Stimulated activated CD4-positive, alpha-beta T cell treated with anti-CD3 and anti-CD28 coated beads, Interleukin-1b, Interleukin-23, amount 100 ng/mL, for 48 hours (primary cell): ENCODE results near the gene LRMDA.

ENCODE experiments used
- DNase-seq: peaks from one replicate; pipeline ENCODE4 v3.0.0-alpha.2; 2020

LRMDA gene

DNA sequence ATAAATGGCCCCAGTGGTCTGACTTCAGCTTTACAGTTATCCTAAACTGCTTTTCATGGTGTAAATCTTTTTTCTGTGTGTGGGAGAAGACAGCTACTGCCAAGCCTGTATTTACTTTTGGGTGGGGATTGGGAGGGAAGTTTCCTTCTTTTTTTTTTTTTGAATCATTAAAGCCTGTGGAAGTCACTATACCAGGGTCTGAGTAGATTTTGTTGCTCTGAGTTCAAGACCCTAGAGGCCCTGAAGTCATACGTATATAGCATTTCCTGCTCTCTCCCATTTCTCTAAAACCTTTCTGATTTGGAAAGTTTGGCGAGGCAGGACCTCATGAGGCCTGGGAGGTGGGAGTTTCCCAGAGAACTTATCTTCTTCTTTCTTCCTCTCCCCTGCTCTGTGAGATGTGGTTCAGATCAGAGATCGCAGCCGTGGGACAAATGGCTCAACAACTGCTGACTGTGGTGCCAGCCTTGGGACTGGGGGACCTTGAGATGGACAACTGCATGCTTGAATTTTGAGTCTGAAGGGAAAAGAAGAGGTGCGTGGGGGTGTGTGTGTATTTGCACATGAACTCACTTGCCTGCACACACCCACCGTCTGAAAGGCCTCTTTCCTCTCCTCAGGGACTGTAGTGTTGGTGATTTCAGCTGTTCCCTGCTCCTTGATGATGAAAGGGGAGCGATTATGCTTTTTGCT is 18.1 kb downstream of the LRMDA start:
- DNase-seq, result no peak

DNA sequence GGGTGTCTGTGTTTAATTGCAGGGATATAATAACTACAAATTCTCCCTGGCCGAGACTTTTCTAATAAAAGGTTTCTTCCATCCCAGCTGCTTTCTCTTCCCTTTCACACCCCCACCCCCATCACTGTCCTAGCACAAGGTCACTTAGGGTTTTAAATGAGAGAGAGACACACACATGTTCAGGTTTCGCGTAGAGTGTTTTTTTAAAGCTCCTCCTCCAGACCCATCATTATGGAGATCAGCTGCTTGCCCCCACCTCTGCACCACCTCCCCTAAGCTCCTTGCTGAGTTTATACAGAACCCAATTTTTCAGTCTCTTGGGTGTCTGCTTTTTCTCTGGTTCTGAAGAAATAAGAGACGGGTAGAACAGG is 18.6 kb downstream of the LRMDA start:
- DNase-seq, result no peak

DNA sequence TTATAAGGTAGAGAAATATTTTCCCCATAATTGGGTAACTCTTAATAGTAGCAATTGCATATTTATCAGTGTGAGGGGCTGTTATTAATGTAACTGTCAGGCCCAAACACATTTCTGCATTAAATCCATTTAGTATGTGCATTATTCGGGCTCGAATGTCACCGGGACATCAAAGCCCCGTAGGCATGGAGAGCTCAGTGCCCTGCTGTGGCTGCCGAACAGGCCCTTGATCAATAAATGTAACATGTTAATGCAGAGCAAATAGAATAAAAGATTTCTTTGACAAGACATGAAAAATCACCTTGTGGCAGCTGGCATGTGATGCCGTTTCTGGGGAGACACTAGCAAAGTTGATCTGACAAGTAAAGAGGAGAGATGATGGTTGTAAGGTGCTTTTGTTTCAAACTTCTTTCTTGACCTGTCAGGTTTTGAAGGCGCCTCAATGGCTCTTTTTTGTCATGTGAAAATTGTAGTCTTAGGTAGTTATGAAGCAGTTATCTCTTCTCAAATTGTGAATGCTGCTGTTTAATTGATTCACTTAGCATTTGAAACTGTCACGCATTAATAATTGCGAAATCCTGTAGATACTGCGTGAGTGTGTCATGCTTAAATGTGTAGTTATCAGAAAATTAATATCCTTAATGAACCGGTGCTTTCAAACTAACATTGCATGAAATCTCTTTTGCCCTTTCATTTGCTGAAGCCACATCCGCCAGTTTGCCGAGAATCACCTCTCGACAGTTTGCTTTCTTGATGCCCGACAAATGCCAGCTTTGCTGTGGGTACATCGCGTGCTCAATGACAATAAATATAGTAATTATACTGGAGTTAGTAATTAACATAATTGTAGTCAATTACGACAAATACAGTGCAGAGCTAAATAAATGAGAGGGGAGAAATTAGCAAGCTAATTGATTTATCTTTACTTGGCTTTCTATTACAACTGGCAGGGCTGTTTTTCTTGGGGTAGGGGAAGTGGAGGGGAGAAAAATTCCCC is 19.5 kb downstream of the LRMDA start:
- no peak for DNase-seq

DNA sequence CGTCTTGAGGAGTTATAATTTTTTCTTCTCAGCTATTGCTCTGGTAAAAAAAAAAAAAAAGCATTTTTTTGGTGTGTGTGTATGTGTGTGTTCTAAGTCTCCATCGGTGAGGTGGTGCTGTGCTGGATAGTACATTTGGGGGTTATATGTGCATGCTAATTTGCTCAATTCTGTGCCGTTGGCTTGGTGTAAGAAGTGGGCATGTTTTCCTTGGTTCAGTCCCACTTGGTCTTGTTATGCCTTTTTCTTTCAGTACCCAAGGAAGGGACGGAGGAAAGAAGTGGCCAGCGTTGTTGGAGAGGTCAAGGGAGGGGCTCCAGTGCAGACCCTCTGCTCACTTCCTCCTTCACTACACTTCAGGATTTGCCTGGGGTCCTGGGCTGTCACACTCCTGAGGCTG is 20.4 kb downstream of the LRMDA start:
- DNase-seq, result no peak

DNA sequence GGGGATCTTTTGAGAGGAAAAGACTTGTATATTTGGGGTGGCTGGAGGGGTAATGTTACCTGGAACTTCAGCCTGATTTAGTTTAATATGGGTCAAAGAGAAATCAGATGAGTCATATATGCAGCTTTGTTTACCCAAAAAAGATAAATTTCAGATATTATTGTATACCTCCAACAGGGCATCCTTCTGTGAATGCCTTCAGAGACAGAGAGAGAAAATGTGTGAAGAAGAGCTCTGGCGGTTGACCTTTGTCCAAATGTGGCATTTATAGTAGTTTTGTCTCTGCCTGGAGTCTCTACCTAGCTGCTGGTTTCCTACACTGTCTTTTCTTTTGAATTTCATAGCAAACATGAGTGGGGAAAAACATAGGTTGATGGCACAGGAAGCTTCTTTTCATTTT is 21.6 kb downstream of the LRMDA start:
- DNase-seq, result no peak

DNA sequence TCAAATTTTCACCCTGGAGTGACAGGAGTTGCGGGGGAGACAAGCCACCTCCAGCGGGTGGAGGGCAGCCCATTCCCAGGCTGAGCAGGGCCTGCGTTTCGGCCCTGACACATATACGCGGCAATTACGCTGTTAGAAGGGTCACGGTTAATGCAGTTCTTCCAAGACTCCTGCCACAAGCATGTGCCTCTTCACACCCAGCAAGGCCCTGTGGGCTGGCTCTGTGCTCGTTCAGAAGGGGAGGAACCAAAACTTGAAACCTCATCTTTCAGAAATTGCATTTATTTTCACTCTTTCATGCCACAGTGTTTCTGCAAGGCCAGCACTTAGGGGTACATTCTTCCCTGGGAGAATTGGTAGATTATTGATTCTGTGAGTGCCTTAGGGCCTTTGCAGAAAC is 24.7 kb downstream of the LRMDA start:
- DNase-seq, result no peak

DNA sequence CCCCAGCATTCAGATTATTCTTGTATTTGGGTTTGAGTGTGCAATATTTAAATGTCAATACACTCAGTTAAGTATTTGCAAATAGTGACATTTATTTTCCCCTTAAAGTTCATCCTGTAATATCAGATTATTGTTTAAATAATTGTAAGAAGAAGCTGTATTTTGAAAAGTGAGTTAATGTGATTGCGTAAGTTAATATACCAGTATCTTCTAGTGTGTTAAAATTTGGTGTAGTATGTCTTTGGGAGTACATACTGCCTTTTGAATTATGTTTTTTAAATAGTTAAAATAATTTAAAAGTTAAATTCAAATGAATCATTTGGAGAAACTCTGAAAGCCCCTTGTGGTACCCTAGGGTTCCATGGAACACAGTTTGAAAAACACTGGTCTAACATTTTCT is 28.6 kb downstream of the LRMDA start:
- no peak for DNase-seq

DNA sequence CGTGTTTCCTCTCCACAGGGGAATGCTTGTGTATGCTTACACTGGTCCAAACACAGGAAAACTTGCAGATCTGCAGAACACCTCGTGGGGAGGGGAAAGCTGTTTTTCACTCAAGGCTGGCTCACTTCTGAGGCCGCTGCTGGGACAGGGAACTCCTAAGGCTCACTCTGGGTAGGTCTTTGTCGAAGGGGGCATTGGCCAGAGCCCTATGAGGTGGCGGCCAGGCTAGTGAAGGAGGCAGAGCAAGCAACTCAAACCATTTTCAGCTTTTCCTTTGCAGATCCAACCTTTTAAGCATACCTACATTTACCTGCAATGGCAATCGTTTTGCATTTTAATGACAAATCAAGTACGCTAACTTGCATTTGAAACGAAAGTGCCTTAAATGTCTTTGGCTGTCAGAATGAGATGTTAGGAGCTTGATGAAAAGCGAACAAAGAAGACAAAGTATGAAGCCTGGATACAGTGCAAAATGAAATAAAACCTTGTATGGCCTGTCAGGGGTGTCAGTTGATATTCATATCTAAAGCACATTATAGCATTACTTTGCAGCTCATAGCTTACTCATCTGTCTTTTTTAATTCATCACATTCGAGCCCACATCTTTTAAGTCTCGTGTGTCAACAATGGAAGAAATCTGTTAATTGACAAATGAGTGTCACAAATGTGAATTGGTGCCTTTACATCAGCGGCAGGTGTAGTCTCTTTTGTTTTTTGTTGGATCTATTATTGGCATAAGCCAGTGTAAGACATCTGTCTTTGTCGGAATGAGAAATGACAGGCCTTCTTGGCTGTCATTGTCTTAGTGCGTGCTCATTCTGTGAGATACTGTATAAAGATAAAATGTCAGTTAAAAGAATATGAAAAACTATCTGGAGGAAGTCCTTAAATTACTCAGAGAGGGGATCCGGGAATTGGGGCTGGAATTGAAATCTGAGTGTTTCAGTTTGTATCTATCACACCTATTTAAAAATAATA is 30.5 kb downstream of the LRMDA start:
- no peak for DNase-seq

DNA sequence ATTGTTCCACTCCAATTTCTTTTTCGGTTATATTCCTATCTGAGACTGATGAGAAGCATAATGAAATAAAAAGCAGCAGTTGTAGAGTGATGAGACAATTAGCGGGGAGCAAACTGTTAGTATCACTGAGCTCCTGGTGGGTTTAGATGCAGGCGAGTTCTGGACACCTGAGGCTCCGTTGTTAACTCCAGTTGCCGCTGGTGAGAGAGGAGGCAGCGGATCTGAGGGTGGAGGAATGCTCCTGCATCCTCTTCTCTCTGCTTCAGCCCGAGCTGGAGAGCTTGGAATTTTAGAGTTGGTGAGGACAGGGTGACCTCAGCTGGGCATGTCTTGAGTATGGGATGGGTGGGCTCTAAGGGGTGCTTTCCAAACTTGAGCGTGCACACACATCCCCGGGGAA is 31.4 kb downstream of the LRMDA start:
- DNase-seq, result no peak

DNA sequence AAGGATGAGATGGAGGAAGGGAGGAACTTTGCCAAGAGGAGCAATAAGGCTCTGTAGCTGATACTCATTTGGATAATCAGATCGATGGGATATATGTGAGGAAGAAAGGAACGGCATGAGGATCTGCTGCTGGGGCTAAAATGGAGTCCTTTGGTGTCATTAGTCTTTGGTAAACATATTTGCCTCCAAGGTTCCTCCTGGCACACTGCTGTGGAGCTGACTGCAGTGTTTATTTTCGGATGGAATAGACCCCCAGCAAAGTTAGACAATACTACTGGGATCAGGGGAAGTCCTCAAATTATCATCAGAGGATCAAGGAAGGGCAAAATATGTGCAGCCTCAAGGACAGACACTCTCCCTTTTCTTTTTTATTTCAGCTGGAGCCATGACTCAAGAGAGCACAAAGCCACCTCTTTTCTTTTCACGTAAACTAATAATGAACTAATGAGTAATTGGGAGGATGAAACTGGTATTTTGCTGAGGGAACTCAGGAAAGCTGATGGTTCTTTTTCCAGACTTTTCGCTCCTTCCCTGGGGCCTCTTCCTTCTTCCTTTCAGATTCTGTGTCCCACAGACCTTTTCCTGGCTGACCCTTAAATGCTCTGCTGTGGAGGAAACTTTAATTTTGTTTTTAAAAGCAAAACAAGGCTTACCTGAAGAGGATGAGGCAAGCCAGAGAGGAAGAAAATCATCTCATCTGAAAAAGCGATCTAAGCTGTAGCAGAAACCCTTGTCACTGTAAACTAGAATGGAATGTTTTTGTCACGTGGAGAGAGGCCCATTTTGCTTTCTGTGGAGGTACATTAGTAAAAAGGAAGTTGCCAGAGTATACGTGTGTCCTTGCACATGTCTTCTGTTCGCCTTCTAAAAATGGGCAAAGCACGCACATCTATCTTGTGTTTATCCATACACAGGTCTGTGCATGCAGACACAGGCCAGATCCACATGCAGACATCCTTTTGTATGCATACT is 33.3 kb downstream of the LRMDA start:
- DNase-seq, result no peak

DNA sequence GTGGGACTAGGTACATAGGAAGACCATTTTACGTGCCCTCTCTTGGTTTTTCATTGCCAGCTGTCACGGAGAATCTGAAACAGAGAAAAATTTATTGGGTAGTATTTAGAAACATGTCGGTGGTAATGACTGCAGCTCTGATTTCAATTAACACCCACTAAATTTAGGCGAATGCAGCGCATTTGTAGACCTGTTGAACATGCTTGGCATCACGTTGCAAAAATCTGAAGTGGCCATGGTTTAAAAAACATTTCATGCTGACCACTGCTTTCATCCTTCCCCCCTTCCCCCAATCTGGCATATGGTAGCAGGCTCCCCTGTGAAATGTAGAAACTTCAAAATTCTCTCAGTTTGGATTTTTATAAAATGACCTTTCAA is 34.0 kb downstream of the LRMDA start:
- no peak for DNase-seq

DNA sequence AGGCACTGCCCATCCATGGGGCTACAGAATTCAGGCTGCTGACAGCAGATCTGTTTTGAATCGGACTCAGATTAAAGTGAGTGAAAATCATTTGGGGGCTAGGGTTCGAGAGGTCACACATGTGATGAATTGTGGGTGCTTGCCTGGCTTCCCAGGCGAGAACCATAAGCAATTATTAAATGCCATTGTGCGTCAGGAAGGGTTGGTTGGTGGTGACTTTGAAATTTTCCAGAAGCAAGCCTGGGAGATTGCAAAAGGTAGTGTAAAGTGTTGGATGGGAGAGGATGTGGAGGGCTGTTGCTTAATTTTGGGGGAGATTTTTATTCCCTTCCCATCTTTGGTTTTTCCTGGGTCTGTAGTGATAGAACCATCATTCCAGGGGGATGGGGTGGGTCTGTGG is 34.6 kb downstream of the LRMDA start:
- DNase-seq, result no peak

DNA sequence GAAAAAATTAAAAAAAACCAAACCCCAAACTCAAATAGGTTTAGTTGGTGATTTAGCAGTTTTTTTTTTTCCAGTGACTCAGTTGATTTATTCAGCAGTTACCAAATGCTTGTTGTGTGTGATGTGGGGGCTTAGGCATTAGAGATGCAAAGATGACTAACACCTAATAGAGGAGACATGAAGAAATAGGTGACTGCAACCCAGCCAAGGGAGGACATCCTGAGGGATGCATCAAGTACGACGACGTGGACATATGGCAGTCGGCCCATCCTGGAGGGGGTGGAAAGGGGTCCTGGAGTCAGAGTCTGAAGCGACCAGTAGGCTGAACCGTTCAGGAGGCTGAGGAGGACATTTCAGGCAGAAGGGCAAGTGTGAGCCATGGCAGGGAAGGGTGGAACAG is 35.5 kb downstream of the LRMDA start:
- no peak for DNase-seq

DNA sequence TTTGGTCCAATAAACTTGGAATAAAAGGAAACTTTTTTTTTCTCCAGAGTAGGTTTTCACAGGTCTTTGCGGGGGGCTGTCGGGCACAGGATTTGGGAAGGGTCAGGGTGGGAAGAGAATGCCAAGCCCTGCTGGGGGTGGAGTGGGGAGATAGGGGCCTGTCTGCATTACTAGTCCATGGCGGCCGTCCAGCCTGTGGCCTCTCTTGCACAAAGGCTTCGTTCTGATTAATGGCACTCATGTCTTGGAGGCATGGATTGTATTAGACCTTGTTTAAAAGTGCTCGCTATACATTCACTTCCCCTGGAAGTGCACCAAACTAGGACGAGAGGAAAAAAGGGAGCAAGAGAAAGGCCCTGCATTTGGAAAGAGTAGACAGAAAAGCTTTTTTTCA is 37.2 kb downstream of the LRMDA start:
- DNase-seq, result no peak

DNA sequence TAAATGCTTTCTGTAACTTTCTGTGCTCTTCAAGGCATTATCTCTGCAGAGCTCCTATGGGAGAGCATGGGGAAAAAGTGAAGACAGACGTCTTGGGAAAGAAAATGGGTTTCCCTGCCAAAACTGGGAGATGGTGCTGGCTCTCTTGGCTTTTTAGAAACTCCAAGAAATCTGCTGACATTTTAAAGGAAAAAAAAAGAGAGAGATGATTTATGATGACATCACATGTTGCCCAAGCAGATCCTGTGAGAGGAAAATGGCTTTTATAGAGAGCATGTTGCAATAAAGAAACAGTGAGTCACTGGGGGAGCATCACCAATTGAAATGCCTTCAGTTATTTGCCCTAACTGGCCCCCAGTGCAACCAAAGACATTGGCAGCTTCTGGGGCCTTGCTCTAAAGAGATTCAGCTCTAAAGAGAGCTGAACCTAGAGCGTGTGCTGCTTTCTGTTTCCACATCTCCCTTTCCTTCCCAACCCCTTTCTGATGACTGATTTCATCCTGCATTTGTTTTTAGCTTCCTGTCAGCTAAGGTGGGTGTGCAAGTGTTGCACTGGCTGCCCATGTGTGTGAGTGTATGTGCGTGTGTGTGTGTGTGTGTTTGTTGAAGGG is 37.7 kb downstream of the LRMDA start:
- no peak for DNase-seq

DNA sequence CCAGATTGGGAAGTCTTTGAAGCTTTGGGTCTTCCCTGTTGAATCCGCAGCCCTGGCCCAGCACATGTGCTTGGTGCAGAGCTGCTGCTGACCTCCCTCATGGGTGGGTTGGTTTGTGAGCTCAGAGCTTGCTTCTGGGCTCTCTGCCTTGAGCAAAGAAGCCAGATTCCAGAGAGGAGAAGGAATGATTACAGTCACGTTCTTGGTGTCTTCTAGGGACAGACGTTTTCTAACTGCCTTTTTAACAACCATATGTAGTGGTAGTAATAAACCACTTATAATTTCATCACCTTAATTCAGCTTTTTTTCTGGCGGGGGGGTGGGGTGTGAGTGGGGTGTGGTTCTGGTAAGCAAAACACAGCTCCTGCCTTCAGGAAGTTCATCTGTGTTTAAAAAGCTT is 39.5 kb downstream of the LRMDA start:
- DNase-seq, result no peak

DNA sequence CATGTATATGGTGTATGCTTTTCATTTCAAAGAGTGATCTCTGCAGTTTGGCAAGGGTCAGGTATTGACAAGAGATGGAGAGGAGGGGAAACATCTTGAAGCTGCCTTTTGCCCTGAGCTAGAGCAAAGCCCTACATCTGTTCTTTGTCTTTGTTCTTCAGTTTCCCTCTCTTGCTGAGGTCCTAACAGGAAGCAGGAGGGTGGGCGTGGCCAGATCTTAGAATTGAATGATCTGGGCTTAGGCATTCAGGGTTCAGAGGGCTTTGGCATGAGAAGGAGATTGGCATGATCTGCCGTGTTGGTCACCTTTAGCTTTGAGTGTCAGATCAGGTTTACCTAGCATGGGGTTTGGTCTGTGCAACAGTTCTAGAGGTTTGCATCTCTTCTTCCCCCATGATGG is 41.3 kb downstream of the LRMDA start:
- no peak for DNase-seq

DNA sequence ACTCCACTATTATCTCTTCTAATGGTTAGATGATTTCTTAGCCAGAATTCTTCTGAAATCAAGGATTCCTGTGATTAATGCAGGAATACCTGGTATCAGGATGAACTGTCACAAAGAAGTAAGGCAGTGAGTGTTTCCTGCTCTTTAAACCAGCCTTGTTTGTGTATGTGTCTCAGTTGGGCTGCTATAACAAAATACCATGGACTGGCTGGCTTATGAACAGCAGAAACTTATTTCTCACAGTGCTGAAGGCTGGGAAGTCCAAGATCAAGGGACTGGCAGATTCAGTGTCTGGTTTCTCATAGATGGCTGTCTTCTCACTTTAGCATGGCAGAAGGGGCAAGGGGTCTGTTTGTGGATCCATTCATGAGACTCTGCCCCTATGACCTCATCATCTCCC is 42.7 kb downstream of the LRMDA start:
- DNase-seq, result no peak

DNA sequence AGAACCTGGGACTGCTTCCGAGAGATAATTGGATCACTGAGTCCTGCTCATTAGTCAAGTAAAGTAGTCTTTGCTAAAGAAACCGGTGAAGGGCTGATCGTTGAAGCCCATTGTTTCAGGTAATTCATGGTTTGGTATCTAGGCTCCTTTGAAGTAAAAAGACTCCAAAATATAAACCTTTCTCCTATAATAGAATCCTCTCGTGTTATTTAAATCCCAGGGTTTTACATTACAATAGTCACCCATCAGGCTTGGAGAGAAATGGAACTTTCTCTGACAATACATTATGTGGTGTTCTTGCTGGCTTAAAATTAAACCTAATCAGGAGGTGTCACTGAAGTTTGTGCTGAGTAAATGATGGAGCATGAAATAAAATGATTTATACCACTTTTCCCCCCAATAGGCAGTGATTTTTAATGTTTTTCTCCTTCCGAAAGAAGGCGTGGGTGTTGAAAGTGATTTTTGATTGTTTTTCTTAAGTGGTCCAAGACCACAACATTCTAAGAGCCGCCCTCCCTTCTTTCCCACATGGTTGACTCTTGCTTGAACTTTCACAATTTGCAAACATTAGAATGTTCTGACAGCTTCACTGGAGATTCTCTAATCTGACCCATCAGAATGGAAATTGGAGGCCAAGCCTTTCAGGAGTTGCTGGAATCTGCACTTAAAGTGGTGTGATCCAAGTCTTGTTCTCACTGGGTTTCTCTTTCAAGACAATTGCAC is 44.2 kb downstream of the LRMDA start:
- DNase-seq, result no peak

DNA sequence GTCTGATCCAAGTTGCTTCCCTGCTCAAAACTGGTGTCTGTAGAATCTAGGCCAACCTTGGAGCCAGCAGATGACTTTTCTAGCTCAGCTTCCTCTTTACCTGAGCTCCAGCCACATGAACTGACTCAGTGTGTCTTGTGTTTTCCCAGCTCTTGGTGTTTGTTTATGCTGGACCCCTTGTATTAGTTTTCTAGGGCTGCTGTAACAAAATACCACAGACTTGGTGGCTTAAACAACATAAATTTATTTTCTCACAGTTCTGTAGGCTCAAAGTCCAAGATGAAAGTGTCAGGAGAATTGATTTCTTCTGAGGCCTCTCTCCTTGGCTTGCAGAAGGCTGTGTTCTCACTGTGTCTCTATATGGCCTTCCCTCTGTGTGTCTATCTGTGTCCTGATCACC is 45.1 kb downstream of the LRMDA start:
- no peak for DNase-seq

DNA sequence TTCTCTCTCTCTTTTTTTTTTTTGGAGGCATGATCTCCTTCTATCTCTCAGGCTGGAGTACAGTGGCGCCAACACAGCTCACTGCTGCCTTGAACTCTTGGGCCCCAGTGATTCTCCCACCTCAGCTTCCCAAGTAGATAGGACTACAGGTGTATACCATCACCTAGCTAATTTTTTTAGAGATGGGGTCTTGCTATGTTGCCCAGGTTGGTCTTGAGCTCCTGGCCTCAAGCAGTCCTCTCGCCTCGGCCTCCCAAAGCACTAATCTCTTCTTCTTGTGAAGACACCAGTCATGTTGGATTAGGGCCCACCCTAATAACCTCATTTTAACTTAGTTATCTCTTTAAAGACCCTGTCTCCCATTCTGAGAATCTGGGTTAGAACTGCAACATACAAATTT is 45.6 kb downstream of the LRMDA start:
- no peak for DNase-seq
